CD1c-positive myeloid dendritic cell (primary cell): ENCODE results near the gene ZMIZ1.

Experiments used
- DNase-seq: peaks from one replicate; pipeline ENCODE4 v3.0.0-alpha.2; 2016; ENCODE audit errors: extremely low spot score

Gene ZMIZ1

GRCh38 chr10:79186486-79187120 lies 117.8 kb downstream of the ZMIZ1 start:
- no peak for DNase-seq

GRCh38 chr10:79187121-79187940 lies 118.6 kb downstream of the ZMIZ1 start:
- DNase-seq: peak; percentile 66

GRCh38 chr10:79188154-79188965 lies 119.6 kb downstream of the ZMIZ1 start:
- peak; percentile 57 for DNase-seq

GRCh38 chr10:79189181-79189580 lies 120.4 kb downstream of the ZMIZ1 start:
- no peak for DNase-seq

- DNase-seq: peak; percentile 11
These were observed 121.2 kb downstream of the ZMIZ1 start for GRCh38 chr10:79189853-79190435.

GRCh38 chr10:79190740-79191261 lies 122.0 kb downstream of the ZMIZ1 start:
- DNase-seq: no peak

- DNase-seq: no peak
These were observed 123.3 kb downstream of the ZMIZ1 start for GRCh38 chr10:79191951-79192676.

GRCh38 chr10:79192677-79193003 lies 123.9 kb downstream of the ZMIZ1 start:
- DNase-seq: no peak

GRCh38 chr10:79193694-79194382 lies 125.1 kb downstream of the ZMIZ1 start:
- DNase-seq: no peak

- DNase-seq: peak; percentile 87
These were observed 126.5 kb downstream of the ZMIZ1 start for GRCh38 chr10:79195091-79195923.

DNA sequence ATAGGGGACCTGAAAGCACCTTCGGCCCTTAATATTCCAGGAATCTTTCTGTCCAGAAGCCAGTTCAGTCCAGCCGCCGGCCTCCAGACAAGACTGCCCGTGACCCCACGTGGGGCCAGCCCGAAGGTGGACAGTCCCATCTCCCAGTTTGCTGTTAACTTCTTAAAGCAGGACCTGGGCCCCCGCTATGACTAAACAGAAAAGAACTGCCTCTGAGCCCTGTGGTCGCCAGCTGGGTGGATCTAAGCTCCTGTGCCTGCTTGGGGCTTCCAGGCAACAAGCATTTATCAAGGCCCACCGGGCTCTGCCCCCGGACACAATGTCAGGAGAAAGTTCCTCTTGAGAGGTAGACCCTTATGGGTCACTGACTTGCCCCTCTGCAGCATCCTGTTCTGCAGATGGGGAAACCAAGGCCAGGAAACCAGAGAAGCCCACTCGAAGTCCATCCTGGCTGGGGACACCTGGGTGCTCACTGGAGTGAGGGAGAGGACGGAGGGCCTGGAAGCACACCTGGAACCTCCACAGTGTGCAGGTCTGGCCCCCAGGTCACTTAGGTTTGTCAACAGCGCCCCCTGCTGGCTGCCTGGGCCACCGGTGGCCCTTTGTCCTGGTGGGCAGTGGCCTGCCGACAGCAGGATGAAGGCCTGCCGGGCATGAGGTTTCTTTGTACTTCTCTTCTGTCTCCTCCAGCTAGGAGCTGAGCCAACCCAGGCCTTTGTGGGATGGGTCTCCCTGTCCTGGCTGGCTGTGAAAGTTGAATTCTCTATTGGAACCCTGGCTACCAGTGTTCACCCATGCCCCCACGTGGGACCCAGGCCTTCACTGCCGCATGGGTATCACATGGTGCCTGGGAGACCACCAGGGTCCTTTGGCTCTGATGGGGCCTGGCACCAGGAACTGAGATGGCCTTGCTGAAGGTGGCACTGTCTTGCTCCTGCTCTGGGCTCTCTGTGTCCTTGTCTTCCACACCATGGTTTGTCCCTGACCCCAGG lies 128.0 kb downstream of the ZMIZ1 start:
- peak; percentile 74 for DNase-seq

DNA sequence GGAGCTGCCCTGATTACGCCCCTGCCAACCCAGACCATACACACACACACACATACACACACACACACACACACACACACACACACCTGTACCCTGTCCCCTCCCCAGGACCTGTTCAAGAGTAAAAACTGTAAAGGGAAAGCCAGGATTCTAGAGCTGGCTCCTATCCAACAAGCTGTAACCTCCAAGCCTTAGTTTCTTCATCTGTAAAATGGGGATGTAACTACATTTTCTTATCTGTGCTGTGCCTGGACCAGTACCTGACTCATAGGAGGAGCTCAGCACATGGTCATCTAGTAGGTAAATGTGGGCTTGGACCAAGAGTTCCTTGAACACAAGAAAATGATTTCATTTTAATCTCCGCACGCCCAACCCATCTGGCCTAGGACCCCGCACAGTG lies 128.8 kb downstream of the ZMIZ1 start:
- DNase-seq: no peak

GRCh38 chr10:79200346-79200745 lies 131.6 kb downstream of the ZMIZ1 start:
- no peak for DNase-seq

GRCh38 chr10:79201706-79202105 lies 132.9 kb downstream of the ZMIZ1 start:
- no peak for DNase-seq

DNA sequence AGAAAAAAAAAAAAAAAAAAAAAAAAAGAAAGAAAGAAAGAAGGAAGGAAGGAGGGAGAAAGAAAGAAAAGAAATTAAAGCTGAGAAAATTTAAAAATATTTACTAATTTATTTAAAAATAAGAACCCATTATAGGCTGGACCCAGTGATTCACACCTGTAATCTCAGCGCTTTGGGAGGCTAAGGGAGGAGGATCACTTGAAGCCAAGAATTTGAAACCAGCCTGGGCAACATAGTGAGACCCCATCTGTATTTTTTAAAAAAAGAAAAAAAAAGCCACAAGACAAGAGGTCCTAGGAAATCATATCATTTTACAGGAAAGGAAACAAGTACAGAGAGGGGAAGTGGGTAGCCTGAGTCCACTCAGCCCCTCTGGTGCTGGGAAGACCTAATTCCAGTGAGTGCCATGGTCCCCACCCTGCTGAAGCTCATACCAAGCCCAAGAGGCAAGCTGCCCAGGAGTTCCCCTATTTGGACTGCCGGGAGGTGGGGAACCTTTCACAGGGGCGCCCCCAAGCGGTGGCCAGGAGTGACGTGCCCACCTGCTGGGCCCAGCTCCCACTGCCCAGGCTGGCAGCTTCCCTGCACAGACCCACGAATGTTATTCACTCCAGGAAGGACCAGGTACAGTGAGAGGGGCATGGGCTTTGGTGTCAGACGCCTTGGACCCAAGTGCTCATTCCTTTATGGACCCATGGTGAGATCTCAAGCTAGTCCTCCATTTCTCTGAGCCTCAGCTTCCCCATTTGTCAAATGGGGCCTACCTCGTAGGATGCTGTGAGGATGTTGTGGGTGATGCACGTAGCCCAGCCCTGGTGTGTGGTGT lies 133.6 kb downstream of the ZMIZ1 start:
- peak; percentile 62 for DNase-seq

DNA sequence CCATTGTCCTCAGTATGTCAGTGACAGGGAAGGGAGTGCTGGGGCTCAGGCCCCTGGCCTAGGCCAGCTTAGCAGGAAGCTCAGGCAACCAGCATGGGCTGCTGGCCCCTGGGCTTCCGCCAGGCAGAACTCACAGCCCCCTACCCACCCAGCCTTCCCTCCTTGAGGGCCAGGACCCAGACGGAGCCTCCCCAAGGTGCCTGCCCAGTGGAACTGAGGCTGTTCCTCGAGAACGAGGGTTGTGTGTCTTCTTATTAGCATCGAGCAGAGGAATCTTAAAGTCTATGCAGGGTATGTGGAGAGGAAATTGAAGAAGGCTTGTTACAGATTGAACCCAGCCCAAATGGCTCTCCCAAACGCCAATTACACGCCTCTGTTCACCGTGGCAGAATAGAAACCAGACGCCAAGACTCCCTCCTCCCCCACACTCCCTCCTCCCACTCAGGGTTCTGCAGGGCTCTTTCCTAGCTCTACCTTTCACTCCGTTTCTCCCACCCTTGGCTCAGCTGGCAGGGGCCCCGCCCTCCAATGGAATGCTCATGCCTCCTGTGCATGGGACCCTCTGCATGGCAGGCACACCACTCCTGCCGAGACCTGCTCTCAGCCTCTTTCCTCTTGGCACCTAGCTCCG lies 134.4 kb downstream of the ZMIZ1 start:
- no peak for DNase-seq

GRCh38 chr10:79203833-79204232 lies 135.1 kb downstream of the ZMIZ1 start:
- DNase-seq: no peak
